HEK293T (cell line): ENCODE data around the gene PNKD.

Experiments used
- CTCF ChIA-PET: fragments of 350-600 bp; formaldehyde crosslinking; extraction: SDS; loops from one replicate; lab custom pipeline; 2021; ENCODE audit warnings: antibody characterized with exemption, inconsistent platforms; lab: Yijun Ruan, JAX
- POLR2A ChIA-PET: fragments of 350-600 bp; formaldehyde crosslinking; extraction: SDS; loops from one replicate; lab custom pipeline; 2020; ENCODE audit warnings: antibody characterized with exemption, inconsistent platforms; lab: Yijun Ruan, JAX
- DNase-seq: peaks from one replicate; pipeline ENCODE4 v3.0.0; 2012; ENCODE audit warnings: mixed read lengths; ENCODE audit errors: extremely low spot score
- ARNT ChIP-seq: fragments of 450-650 bp; IDR thresholded peaks from 2 replicates; pipeline ENCODE4 v1.6.1; 2017; ENCODE audit warnings: mild to moderate bottlenecking
- BHLHE40 ChIP-seq: fragments of 450-650 bp; IDR thresholded peaks from 2 replicates; pipeline ENCODE4 v1.6.1; 2016; ENCODE audit warnings: mild to moderate bottlenecking, moderate library complexity, borderline replicate concordance
- CTBP1 ChIP-seq: fragments of 450-650 bp; IDR thresholded peaks from 2 replicates; pipeline ENCODE4 v1.6.1; 2016; ENCODE audit warnings: borderline replicate concordance
- ELF4 ChIP-seq: fragments of 450-650 bp; IDR thresholded peaks from 2 replicates; pipeline ENCODE4 v1.6.1; 2017; ENCODE audit warnings: antibody characterized with exemption
- FOXA1 ChIP-seq: fragments of 450-650 bp; IDR thresholded peaks from 2 replicates; pipeline ENCODE4 v1.6.1; 2016; ENCODE audit warnings: mild to moderate bottlenecking
- FOXK2 ChIP-seq: fragments of 450-650 bp; IDR thresholded peaks from 2 replicates; pipeline ENCODE4 v1.6.1; 2016; ENCODE audit warnings: mild to moderate bottlenecking
- FOXM1 ChIP-seq: fragments of 450-650 bp; IDR thresholded peaks from 2 replicates; pipeline ENCODE4 v1.6.1; 2017; ENCODE audit warnings: mild to moderate bottlenecking, borderline replicate concordance
- HDGF ChIP-seq: fragments of 450-650 bp; IDR thresholded peaks from 2 replicates; pipeline ENCODE4 v1.6.1; 2017; ENCODE audit warnings: antibody characterized with exemption, borderline replicate concordance
- L3MBTL2 ChIP-seq: fragments of 450-650 bp; conservative IDR thresholded peaks from 2 replicates; pipeline ENCODE4 v1.6.1; 2016; ENCODE audit warnings: mild to moderate bottlenecking
- LEF1 ChIP-seq: fragments of 450-650 bp; IDR thresholded peaks from 2 replicates; pipeline ENCODE4 v1.6.1; 2017; ENCODE audit warnings: mild to moderate bottlenecking, borderline replicate concordance
- NFRKB ChIP-seq: fragments of 450-650 bp; IDR thresholded peaks from 2 replicates; pipeline ENCODE4 v1.6.1; 2016; ENCODE audit warnings: mild to moderate bottlenecking, moderate library complexity
- PKNOX1 ChIP-seq: fragments of 450-650 bp; IDR thresholded peaks from 2 replicates; pipeline ENCODE4 v1.6.1; 2016
- SP1 ChIP-seq: fragments of 450-650 bp; IDR thresholded peaks from 2 replicates; pipeline ENCODE4 v1.6.1; 2017
- SUZ12 ChIP-seq: fragments of 450-650 bp; IDR thresholded peaks from 2 replicates; pipeline ENCODE4 v1.6.1; 2016; ENCODE audit warnings: mild to moderate bottlenecking
- TARDBP ChIP-seq: fragments of 450-650 bp; IDR thresholded peaks from 2 replicates; pipeline ENCODE4 v1.6.1; 2016
- ZNF384 ChIP-seq: fragments of 450-650 bp; IDR thresholded peaks from 2 replicates; pipeline ENCODE4 v1.6.1; 2016

The PNKD gene

GRCh38 chr2:218263817-218264641 lies 6.3 kb upstream of the PNKD start:
- no peak for DNase-seq

GRCh38 chr2:218264773-218265561 lies 5.4 kb upstream of the PNKD start:
- CTCF ChIA-PET: no interaction called here
- no peak for TF ChIP-seq ARNT
- TF ChIP-seq SP1: no peak
- no peak for TF ChIP-seq HDGF
- TF ChIP-seq PKNOX1: no peak
- no peak for TF ChIP-seq TARDBP
- TF ChIP-seq CTBP1: no peak
- no peak for TF ChIP-seq FOXM1
- TF ChIP-seq ZNF384: no peak
- no peak for TF ChIP-seq BHLHE40
- no peak for TF ChIP-seq LEF1
- no peak for TF ChIP-seq L3MBTL2
- TF ChIP-seq SUZ12: no peak
- TF ChIP-seq FOXK2: no peak
- no peak for TF ChIP-seq NFRKB
- no peak for TF ChIP-seq FOXA1
- no peak for TF ChIP-seq ELF4
- POLR2A ChIA-PET: interaction anchor here (0.7 kb wide), 1 partner anchor 13 kb away, joined by 4 read pairs; no protein-coding TSS in a partner anchor
- no peak for DNase-seq

More at GRCh38 chr2:218263817-218264641, 6.3 kb upstream of the PNKD start:
- ChIA-PET POLR2A (no interaction called here), CTCF (no interaction called here)
- TF ChIP-seq HDGF (no peak), NFRKB (no peak), LEF1 (no peak), SUZ12 (no peak), FOXM1 (no peak), PKNOX1 (no peak), FOXA1 (no peak), ELF4 (no peak), FOXK2 (no peak), BHLHE40 (no peak), CTBP1 (no peak), SP1 (no peak)

- ChIA-PET CTCF (no interaction called here), POLR2A (interaction anchor here (0.7 kb wide), 1 partner anchor 13 kb away, joined by 4 read pairs; no protein-coding TSS in a partner anchor)
- no peak for TF ChIP-seq TARDBP
- TF ChIP-seq FOXA1: no peak
- no peak for TF ChIP-seq HDGF
- no peak for TF ChIP-seq SP1
- no peak for DNase-seq
Observed at GRCh38 chr2:218265626-218266025, 4.7 kb upstream of the PNKD start.

- TF ChIP-seq ELF4: no peak
- no peak for TF ChIP-seq ZNF384
- TF ChIP-seq SP1: no peak
- no peak for TF ChIP-seq PKNOX1
- TF ChIP-seq FOXM1: no peak
- TF ChIP-seq CTBP1: no peak
- TF ChIP-seq LEF1: no peak
- POLR2A ChIA-PET: interaction anchor here (1.1 kb wide), 1 partner anchor 14 kb away, joined by 3 read pairs; no protein-coding TSS in a partner anchor
- CTCF ChIA-PET: no interaction called here
- no peak for DNase-seq
Observed at GRCh38 chr2:218266316-218266979, 3.9 kb upstream of the PNKD start.

GRCh38 chr2:218267259-218267658 lies 3.1 kb upstream of the PNKD start:
- POLR2A ChIA-PET: interaction anchor here (1.1 kb wide), 1 partner anchor 15 kb away, joined by 3 read pairs; no protein-coding TSS in a partner anchor
- no peak for TF ChIP-seq HDGF
- TF ChIP-seq CTBP1: no peak
- no peak for TF ChIP-seq PKNOX1
- TF ChIP-seq SUZ12: no peak
- no peak for TF ChIP-seq L3MBTL2
- no peak for TF ChIP-seq FOXK2
- no peak for TF ChIP-seq TARDBP
- no peak for TF ChIP-seq LEF1
- no peak for TF ChIP-seq NFRKB
- no peak for TF ChIP-seq ZNF384
- TF ChIP-seq FOXM1: no peak
- no peak for TF ChIP-seq ELF4
- no peak for TF ChIP-seq ARNT
- TF ChIP-seq SP1: no peak
- no peak for TF ChIP-seq BHLHE40
- CTCF ChIA-PET: no interaction called here
- DNase-seq: no peak
